Dendritic cell treated with granulocyte-macrophage colony-stimulating factor and Interleukin-4, amounts not matched to agents 40 ng/mL and 50 ng/mL, for 4 days (primary cell): ENCODE data around the gene GPR85.
"Not testable (repeated sequence)": the region's sequence is repeated elsewhere in the genome, so short reads cannot be mapped to it uniquely, and the experiment has no call there.

ENCODE experiments used
- H3K27ac Mint-ChIP-seq: one replicate; pipeline ENCODE4 v1.8.0; 2022; ENCODE audit warnings: mild to moderate bottlenecking, mixed read lengths
- H3K27me3 Mint-ChIP-seq: one replicate; pipeline ENCODE4 v1.8.0; 2022; ENCODE audit warnings: mild to moderate bottlenecking, mixed read lengths
- H3K36me3 Mint-ChIP-seq: one replicate; pipeline ENCODE4 v1.8.0; 2022; ENCODE audit warnings: low read depth, mixed read lengths
- H3K4me1 Mint-ChIP-seq: one replicate; pipeline ENCODE4 v1.8.0; 2022; ENCODE audit warnings: low read depth, mixed read lengths
- H3K4me3 Mint-ChIP-seq: one replicate; pipeline ENCODE4 v1.8.0; 2022; ENCODE audit warnings: mild to moderate bottlenecking, moderate library complexity, mixed read lengths
- H3K9me3 Mint-ChIP-seq: one replicate; pipeline ENCODE4 v1.8.0; 2022; ENCODE audit warnings: mixed read lengths
- intact Hi-C: fragments of 100-400 bp; cut with micrococcal nuclease; formaldehyde crosslinking; loops from one replicate; pipeline ENCODE4 v1.15.0; 2022

Gene GPR85

GRCh38 chr7:113062499-113062898 is 24.1 kb downstream of the GPR85 start:
- H3K27me3 Mint-ChIP-seq: peaks cover 3% of the 10 kb centered on the region
- no peak overlapping the region for H3K27ac Mint-ChIP-seq
- intact Hi-C loops: no loop called here
- H3K9me3 Mint-ChIP-seq: no peaks in the 10 kb centered on the region
- no peaks in the 10 kb centered on the region for H3K36me3 Mint-ChIP-seq
- no peak overlapping the region for H3K4me3 Mint-ChIP-seq
- H3K4me1 Mint-ChIP-seq: no peaks in the 10 kb centered on the region

GRCh38 chr7:113060100-113060499 is 26.5 kb downstream of the GPR85 start:
- H3K4me1 Mint-ChIP-seq: no peaks in the 10 kb centered on the region
- H3K9me3 Mint-ChIP-seq: no peaks in the 10 kb centered on the region
- no peak overlapping the region for H3K4me3 Mint-ChIP-seq
- intact Hi-C loops: no loop called here
- peaks cover 3% of the 10 kb centered on the region for H3K27me3 Mint-ChIP-seq
- H3K36me3 Mint-ChIP-seq: no peaks in the 10 kb centered on the region
- H3K27ac Mint-ChIP-seq: no peak overlapping the region

GRCh38 chr7:113054938-113055337 is 31.7 kb downstream of the GPR85 start:
- Mint-ChIP-seq H3K36me3 (no peaks in the 10 kb centered on the region), H3K27ac (no peak overlapping the region), H3K27me3 (no peaks in the 10 kb centered on the region), H3K4me3 (no peak overlapping the region), H3K4me1 (no peaks in the 10 kb centered on the region), H3K9me3 (peaks cover 14% of the 10 kb centered on the region)
- intact Hi-C loops: no loop called here

- H3K4me1 Mint-ChIP-seq, H3K27ac Mint-ChIP-seq, H3K4me3 Mint-ChIP-seq, intact Hi-C loops, H3K36me3 Mint-ChIP-seq, H3K27me3 Mint-ChIP-seq: not testable (repeated sequence)
- peaks cover 14% of the 10 kb centered on the region for H3K9me3 Mint-ChIP-seq
Observed at GRCh38 chr7:113054272-113054671, 32.4 kb downstream of the GPR85 start.

DNA sequence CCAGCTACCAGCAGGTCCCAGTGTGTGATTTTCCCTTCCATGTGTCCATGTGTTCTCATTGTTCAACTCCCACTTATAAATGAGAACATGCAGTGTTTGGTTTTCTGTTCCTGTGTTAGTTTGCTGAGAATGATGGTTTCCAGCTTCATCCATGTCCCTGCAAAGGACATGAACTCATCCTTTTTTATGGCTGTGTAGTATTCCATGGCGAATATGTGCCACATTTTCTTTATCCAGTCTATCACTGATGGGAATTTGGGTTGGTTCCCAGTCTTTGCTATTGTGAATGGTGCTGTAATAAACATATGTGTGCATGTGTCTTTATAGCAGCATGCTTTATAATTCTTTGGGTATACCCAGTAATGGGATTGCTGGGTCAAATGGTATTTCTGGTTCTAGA is 37.4 kb downstream of the GPR85 start:
- H3K27me3 Mint-ChIP-seq, H3K27ac Mint-ChIP-seq, intact Hi-C loops, H3K4me3 Mint-ChIP-seq, H3K4me1 Mint-ChIP-seq, H3K36me3 Mint-ChIP-seq: not testable (repeated sequence)
- peaks cover 14% of the 10 kb centered on the region for H3K9me3 Mint-ChIP-seq

GRCh38 chr7:113046453-113046852 is 40.2 kb downstream of the GPR85 start:
- H3K4me1 Mint-ChIP-seq: no peaks in the 10 kb centered on the region

DNA sequence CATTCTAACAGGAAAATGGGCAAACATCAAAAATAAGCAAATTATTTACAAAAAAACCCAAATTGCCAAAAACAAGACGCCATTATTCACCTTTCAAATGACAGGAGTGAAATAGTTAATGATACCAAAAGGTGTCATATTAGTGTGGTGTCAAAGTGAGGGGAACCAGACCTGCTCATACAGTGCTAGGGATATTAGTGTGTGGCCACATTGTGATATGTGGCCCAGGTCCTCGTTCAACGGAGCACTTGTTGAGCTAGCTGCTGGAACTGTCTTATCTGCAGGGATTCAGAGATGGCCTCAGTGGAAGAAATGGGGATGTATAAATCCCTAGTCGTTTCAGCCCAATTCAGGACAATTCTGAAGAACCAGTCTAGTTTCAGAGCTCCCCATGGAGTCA is 41.2 kb downstream of the GPR85 start:
- no peaks in the 10 kb centered on the region for H3K9me3 Mint-ChIP-seq
- H3K27me3 Mint-ChIP-seq: no peaks in the 10 kb centered on the region
- H3K4me1 Mint-ChIP-seq: no peaks in the 10 kb centered on the region
- H3K27ac Mint-ChIP-seq: no peak overlapping the region
- intact Hi-C loops: no loop called here
- H3K36me3 Mint-ChIP-seq: no peaks in the 10 kb centered on the region
- H3K4me3 Mint-ChIP-seq: no peak overlapping the region

More at GRCh38 chr7:113046453-113046852, 40.2 kb downstream of the GPR85 start:
- intact Hi-C loops: no loop called here
- H3K36me3 Mint-ChIP-seq: no peaks in the 10 kb centered on the region
- H3K27me3 Mint-ChIP-seq: no peaks in the 10 kb centered on the region
- no peak overlapping the region for H3K4me3 Mint-ChIP-seq
- no peaks in the 10 kb centered on the region for H3K9me3 Mint-ChIP-seq
- no peak overlapping the region for H3K27ac Mint-ChIP-seq

GRCh38 chr7:113044394-113044793 is 42.2 kb downstream of the GPR85 start:
- no peak overlapping the region for H3K4me3 Mint-ChIP-seq
- intact Hi-C loops: no loop called here
- no peak overlapping the region for H3K27ac Mint-ChIP-seq
- no peaks in the 10 kb centered on the region for H3K27me3 Mint-ChIP-seq
- H3K9me3 Mint-ChIP-seq: no peaks in the 10 kb centered on the region
- H3K36me3 Mint-ChIP-seq: no peaks in the 10 kb centered on the region
- no peaks in the 10 kb centered on the region for H3K4me1 Mint-ChIP-seq

- intact Hi-C loops: no loop called here
- no peak overlapping the region for H3K4me3 Mint-ChIP-seq
- H3K27ac Mint-ChIP-seq: no peak overlapping the region
- H3K9me3 Mint-ChIP-seq: no peaks in the 10 kb centered on the region
- H3K27me3 Mint-ChIP-seq: peaks cover 4% of the 10 kb centered on the region
- no peaks in the 10 kb centered on the region for H3K36me3 Mint-ChIP-seq
- H3K4me1 Mint-ChIP-seq: no peaks in the 10 kb centered on the region
Observed at GRCh38 chr7:113040849-113041248, 45.8 kb downstream of the GPR85 start.

DNA sequence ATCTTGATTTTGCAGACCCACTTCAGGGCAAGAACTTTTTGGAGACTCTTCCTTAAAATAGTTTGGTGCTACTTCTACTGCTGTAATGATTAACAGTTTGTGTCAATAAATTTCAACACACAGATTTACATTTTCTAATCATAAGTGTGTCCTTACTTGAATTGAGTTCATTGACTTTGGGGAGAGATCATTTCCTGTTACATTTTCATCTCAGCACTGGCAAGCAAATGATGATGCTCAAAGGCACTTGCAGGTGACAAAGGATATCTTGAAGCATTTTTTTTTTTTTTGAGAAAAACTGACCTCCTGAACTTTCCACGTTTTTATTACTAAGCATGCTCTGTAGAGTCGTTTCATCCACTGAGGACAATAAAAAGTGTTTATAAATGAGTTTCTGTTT is 52.7 kb downstream of the GPR85 start:
- Mint-ChIP-seq H3K27me3 (peaks cover 4% of the 10 kb centered on the region), H3K9me3 (no peaks in the 10 kb centered on the region), H3K4me1 (no peaks in the 10 kb centered on the region), H3K27ac (no peak overlapping the region), H3K4me3 (no peak overlapping the region), H3K36me3 (no peaks in the 10 kb centered on the region)
- intact Hi-C loops: no loop called here
